HG03280 (cell line): ENCODE measurements around the gene AUH.
"Not testable (repeated sequence)": the region's sequence is repeated elsewhere in the genome, so short reads cannot be mapped to it uniquely, and the experiment has no call there.

Experiments
- ATAC-seq: cut with Tn5 transposase; IDR thresholded peaks from one replicate; pipeline ENCODE4 v1.9.1; 2021; ENCODE audit warnings: mild to moderate bottlenecking, moderate library complexity; ENCODE audit not compliant: unreplicated experiment

The AUH gene

DNA sequence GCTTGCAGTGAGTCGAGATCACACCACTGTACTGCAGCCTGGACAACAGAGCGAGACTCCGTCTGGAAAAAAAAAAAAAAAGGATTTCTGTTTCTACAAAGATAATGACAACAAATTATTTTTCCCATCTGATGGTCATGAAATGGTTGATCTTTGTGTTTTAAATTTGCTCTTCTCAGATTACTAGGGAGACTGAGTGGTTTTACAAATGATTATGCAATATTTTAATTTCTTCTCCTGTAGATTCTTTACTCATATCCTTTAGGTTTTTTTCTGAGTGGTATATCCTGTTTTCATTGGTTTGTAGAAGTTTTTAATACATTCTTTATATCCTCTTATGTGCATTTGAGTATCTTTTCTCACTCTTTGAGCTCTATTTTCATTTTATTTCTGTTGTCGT lies 20.6 kb upstream of the AUH start:
- no peak for ATAC-seq

GRCh38 chr9:91379426-91379825 lies 17.7 kb upstream of the AUH start:
- no peak for ATAC-seq

DNA sequence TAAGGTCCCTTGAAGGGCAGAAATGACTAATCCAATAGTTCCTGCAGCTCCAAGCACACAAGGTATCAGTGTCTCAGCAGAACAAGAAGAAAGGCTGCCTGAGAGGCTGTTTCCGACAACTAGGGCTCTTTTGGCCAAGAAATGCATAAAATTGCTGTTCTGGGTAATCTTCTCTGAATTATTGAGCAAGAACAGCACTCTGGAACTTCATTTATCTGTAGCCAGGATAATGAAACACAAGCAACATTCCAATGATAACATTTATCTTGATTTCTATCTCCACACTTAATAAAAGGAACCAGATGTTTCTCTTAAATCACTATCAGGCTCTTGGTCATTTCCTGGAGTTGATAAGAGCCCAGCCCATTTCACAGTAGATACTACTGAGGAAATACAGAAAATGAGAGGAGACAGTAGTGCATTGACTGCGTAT lies 17.0 kb upstream of the AUH start:
- ATAC-seq: no peak

GRCh38 chr9:91378054-91378453 lies 16.3 kb upstream of the AUH start:
- ATAC-seq: not testable (repeated sequence)

- ATAC-seq: no peak
These were observed 14.5 kb upstream of the AUH start for GRCh38 chr9:91376239-91376638.

- ATAC-seq: no peak
These were observed 13.2 kb upstream of the AUH start for GRCh38 chr9:91374939-91375338.

- ATAC-seq: no peak
These were observed 10.2 kb upstream of the AUH start for GRCh38 chr9:91371894-91372293.

GRCh38 chr9:91370006-91370405 lies 8.3 kb upstream of the AUH start:
- ATAC-seq: not testable (repeated sequence)

DNA sequence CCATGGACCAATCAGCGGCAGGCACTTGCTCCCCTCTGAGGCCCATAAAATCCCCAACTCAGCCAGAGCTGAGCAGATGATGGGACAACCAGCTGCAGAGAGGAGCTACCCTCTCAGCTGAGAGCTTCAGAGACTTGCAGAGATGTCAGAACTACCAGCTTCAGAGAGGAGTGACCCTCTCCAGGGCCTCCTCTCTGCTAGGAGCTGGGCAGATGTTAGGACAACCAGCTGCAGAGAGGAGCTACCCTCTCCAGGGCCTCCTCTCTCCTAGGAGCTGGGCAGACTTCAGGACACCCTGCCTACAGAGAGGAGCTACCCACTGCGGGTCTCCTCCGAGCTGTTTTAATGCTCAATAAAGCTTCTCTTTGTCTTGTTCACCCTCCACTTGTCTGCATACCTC lies 3.0 kb upstream of the AUH start:
- ATAC-seq: no peak

GRCh38 chr9:91364005-91364404 lies 2.3 kb upstream of the AUH start:
- ATAC-seq: no peak

- peak; percentile 11 for ATAC-seq
These were observed 413 bp upstream of the AUH start for GRCh38 chr9:91362051-91362611.

GRCh38 chr9:91360551-91361290 lies 997 bp downstream of the AUH start:
- no peak for ATAC-seq

GRCh38 chr9:91359734-91360470 lies 1.8 kb downstream of the AUH start:
- ATAC-seq: no peak

GRCh38 chr9:91359083-91359482 lies 2.6 kb downstream of the AUH start:
- ATAC-seq: no peak

GRCh38 chr9:91354881-91355280 lies 6.8 kb downstream of the AUH start:
- ATAC-seq: no peak

GRCh38 chr9:91349115-91349555 lies 12.6 kb downstream of the AUH start:
- no peak for ATAC-seq

DNA sequence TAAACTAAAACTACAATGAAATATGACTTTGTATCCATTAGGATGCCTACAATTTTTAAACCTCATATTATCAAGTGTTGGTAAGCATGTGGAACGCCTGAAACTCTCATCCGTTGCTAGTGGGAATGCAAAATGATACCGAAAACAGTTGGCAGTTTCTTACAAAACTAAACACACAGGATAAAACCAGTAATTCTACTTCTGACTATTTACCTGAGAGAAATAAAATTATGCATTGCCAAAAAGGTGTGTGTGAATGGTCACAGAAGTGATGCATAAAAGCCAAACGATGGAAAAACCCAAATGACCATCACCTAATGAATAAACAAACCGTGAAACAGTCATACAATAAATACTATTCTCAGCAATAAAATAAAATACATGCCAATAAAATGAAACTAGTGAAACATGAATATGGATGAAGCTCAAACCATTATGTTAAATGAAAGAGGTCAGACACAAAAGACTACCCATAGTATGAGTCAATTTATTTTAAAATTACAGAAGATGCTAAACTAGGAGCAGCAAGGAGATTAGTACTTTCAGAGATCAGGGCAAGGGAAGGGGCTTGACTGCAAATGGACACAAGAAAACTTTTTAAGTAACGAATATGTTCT lies 13.4 kb downstream of the AUH start:
- ATAC-seq: no peak

DNA sequence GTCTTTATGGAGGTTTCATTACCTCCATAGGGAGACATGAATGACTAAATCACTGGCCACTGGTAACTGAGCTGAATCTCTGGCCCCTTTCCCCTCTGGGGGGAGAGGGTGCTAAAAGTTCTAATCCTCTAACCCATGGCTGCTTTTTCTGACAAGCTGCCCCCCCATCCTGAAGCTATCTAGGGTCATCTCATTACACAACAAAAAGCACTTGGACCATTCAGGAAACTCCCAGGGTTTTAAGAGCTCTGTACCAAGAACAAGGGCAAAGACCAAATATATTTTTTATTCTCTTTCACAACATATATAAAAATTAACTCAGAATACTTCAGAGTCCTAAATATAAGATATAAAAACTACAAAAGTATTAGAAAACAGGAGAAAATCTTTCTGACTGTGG lies 14.3 kb downstream of the AUH start:
- ATAC-seq: no peak

GRCh38 chr9:91346644-91347043 lies 15.1 kb downstream of the AUH start:
- ATAC-seq: no peak

DNA sequence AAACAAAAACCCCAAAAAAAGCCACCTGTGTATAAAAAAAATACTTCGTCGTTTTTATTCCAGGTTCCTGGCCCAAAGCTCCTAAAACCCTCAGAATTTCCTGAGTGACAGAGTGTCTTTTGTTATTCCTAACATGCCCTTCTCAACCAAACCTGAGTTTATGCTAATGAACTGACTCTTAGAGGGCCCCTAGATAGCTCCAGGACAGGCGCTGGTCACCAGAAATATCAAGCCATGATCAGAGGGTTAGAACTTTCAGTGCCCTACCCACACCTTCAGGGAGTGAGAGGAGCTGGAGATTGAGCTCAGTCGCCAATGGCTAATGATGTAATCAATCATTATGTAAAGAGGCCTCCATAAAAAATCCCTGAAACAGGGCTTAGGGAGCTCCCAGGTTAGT lies 15.7 kb downstream of the AUH start:
- ATAC-seq: no peak

- no peak for ATAC-seq
These were observed 19.1 kb downstream of the AUH start for GRCh38 chr9:91342575-91342974.

DNA sequence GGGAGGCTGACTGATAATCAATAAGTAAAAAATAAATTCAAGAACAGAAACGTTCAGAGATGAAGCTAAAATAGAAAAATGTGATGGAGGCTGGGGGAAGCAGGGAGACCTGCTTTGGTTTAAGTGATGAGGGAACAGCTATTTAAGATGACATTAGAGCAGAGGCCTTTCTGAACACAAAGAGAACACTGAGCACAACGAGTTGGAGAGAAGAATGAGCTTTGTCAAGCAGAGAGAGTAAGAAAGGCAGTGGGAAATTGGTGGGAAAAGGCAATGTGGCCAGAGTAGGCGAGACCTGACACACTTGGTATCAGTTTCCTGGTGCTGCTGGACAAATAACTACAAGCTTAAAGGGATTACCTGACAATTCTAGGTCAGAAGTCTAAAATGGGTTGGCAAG lies 20.0 kb downstream of the AUH start:
- no peak for ATAC-seq
